ENCODE measurements around the gene WDR49.

GRCh38 chr3:167653760-167654159, at the start of gene WDR49:
- TF ChIP-seq CTCF (IDR thresholded peaks at IDR 0.05) (no peak), EZH2 (IDR thresholded peaks at IDR 0.05) (no peak)
